Karpas-422 (cell line): Measurements from ENCODE around the gene MICOS13. TPM values are rescaled to one million over a fixed set of nuclear protein-coding genes. Genes with fewer than 3 reads are reported as not detected.

ENCODE experiments used
- DNase-seq: peaks from one replicate; pipeline ENCODE4 v3.0.0-alpha.2; 2015
- H2AFZ ChIP-seq: fragments of 200-600 bp; sonication (generic); 2 replicates; pipeline ENCODE4 v1.6.1; 2014; ENCODE audit warnings: antibody characterized with exemption, low read length, mixed read lengths
- H3K27ac ChIP-seq: fragments of 200-600 bp; sonication (generic); 2 replicates; pipeline ENCODE4 v1.5.1; 2014; ENCODE audit warnings: mild to moderate bottlenecking, low read length, moderate library complexity
- H3K27me3 ChIP-seq: fragments of 200-600 bp; sonication (generic); 2 replicates; pipeline ENCODE4 v1.6.1; 2014; ENCODE audit warnings: low read length, mixed read lengths
- H3K36me3 ChIP-seq: fragments of 200-600 bp; sonication (generic); 2 replicates; pipeline ENCODE4 v1.6.1; 2014; ENCODE audit warnings: low read length, mixed read lengths; ENCODE audit not compliant: insufficient read depth
- H3K4me1 ChIP-seq: fragments of 200-600 bp; sonication (generic); 2 replicates; pipeline ENCODE4 v1.6.1; 2014; ENCODE audit warnings: mild to moderate bottlenecking, low read length, mixed read lengths
- H3K4me2 ChIP-seq: fragments of 200-600 bp; sonication (generic); 2 replicates; pipeline ENCODE4 v1.6.1; 2014; ENCODE audit warnings: low read length, low read depth, mild to moderate bottlenecking; ENCODE audit not compliant: poor library complexity, severe bottlenecking
- H3K4me3 ChIP-seq: fragments of 200-600 bp; sonication (generic); 2 replicates; pipeline ENCODE4 v1.5.1; 2014; ENCODE audit warnings: mild to moderate bottlenecking, antibody characterized with exemption, low read length, mixed read lengths
- H3K79me2 ChIP-seq: fragments of 200-600 bp; sonication (generic); 2 replicates; pipeline ENCODE4 v1.6.1; 2014; ENCODE audit warnings: mild to moderate bottlenecking, low read length, mixed read lengths
- H3K9ac ChIP-seq: fragments of 200-600 bp; sonication (generic); 2 replicates; pipeline ENCODE4 v1.6.0; 2014; ENCODE audit warnings: low read length
- H3K9me2 ChIP-seq: fragments of 200-600 bp; sonication (generic), shearing (Covaris generic); replicated peaks from 2 replicates; pipeline ENCODE4 v1.6.0; 2014; ENCODE audit warnings: mild to moderate bottlenecking, low read length, moderate library complexity; ENCODE audit not compliant: insufficient read depth
- H3K9me3 ChIP-seq: fragments of 300-700, 200-600 bp; sonication (generic); 2 replicates; pipeline ENCODE4 v1.6.1; 2014; ENCODE audit warnings: low read length, mixed read lengths
- H4K20me1 ChIP-seq: fragments of 200-600 bp; sonication (generic); 2 replicates; pipeline ENCODE4 v1.6.1; 2014; ENCODE audit warnings: mild to moderate bottlenecking, antibody characterized with exemption, low read length, low read depth; ENCODE audit not compliant: insufficient read depth
- total RNA-seq: library from RNA; depleted of rRNA; stranded (reverse); fragments of >200 nt; shearing (Covaris generic); gene quantifications from 2 replicates; pipeline ENCODE4 v1.2.3, GENCODE V29; 2014; ENCODE audit warnings: low replicate concordance

MICOS13 gene
- total RNA-seq, 1 experiment from 2014 or later, result 63.4 TPM

- Histone ChIP-seq H4K20me1 (no peaks in the 10 kb centered on the region), H3K9ac (no peak overlapping the region)
Observed at GRCh38 chr19:5678071-5678718, 2.1 kb downstream of the MICOS13 start.

GRCh38 chr19:5677580-5677979, 2.7 kb downstream of the MICOS13 start:
- Histone ChIP-seq H2AFZ (no peak overlapping the region), H3K27ac (no peak overlapping the region), H3K36me3 (0 out of 2 replicates have a peak, but pooled peaks cover 3% of the 10 kb centered on the region), H4K20me1 (no peaks in the 10 kb centered on the region), H3K9me2 (no peaks in the 10 kb centered on the region), H3K4me3 (no peak overlapping the region), H3K4me2 (no peak overlapping the region), H3K4me1 (peaks cover 16% of the 10 kb centered on the region), H3K79me2 (0 out of 2 replicates have a peak, but pooled peaks cover 3% of the 10 kb centered on the region), H3K27me3 (no peaks in the 10 kb centered on the region), H3K9me3 (no peaks in the 10 kb centered on the region), H3K9ac (no peak overlapping the region)
- no peak for DNase-seq

More at GRCh38 chr19:5678071-5678718, 2.1 kb downstream of the MICOS13 start:
- Histone ChIP-seq H3K79me2 (0 out of 2 replicates have a peak, but pooled peaks cover 3% of the 10 kb centered on the region), H3K36me3 (no peaks in the 10 kb centered on the region), H2AFZ (no peak overlapping the region), H3K4me2 (no peak overlapping the region), H3K4me1 (peaks cover 16% of the 10 kb centered on the region), H3K9me3 (no peaks in the 10 kb centered on the region), H3K9me2 (no peaks in the 10 kb centered on the region), H3K4me3 (no peak overlapping the region), H3K27me3 (no peaks in the 10 kb centered on the region), H3K27ac (no peak overlapping the region)
- DNase-seq, result no peak

GRCh38 chr19:5677136-5677535, 3.2 kb downstream of the MICOS13 start:
- Histone ChIP-seq H3K27me3 (no peaks in the 10 kb centered on the region), H3K9me2 (no peaks in the 10 kb centered on the region)

GRCh38 chr19:5676772-5677105, 3.6 kb downstream of the MICOS13 start:
- H4K20me1 ChIP-seq, result no peaks in the 10 kb centered on the region
- no peak overlapping the region for H2AFZ ChIP-seq
- H3K36me3 ChIP-seq, result peaks cover 6% of the 10 kb centered on the region; the same call in 1 of the 2 replicates
- H3K9me2 ChIP-seq, result no peaks in the 10 kb centered on the region
- H3K9me3 ChIP-seq, result no peaks in the 10 kb centered on the region
- no peak overlapping the region for H3K27ac ChIP-seq
- H3K4me2 ChIP-seq, result no peak overlapping the region
- no peak overlapping the region for H3K4me3 ChIP-seq
- H3K27me3 ChIP-seq, result no peaks in the 10 kb centered on the region
- DNase-seq, result no peak
- 0 out of 2 replicates have a peak, but pooled peaks cover 2% of the 10 kb centered on the region for H3K79me2 ChIP-seq
- H3K4me1 ChIP-seq, result peaks cover 16% of the 10 kb centered on the region
- no peak overlapping the region for H3K9ac ChIP-seq

More at GRCh38 chr19:5677136-5677535, 3.2 kb downstream of the MICOS13 start:
- Histone ChIP-seq H2AFZ (no peak overlapping the region), H3K4me2 (no peak overlapping the region), H3K9ac (no peak overlapping the region), H3K27ac (no peak overlapping the region), H4K20me1 (no peaks in the 10 kb centered on the region), H3K4me3 (no peak overlapping the region), H3K4me1 (peaks cover 16% of the 10 kb centered on the region), H3K9me3 (no peaks in the 10 kb centered on the region), H3K79me2 (0 out of 2 replicates have a peak, but pooled peaks cover 3% of the 10 kb centered on the region), H3K36me3 (0 out of 2 replicates have a peak, but pooled peaks cover 3% of the 10 kb centered on the region)
- no peak for DNase-seq

GRCh38 chr19:5676105-5676771, 4.1 kb downstream of the MICOS13 start:
- peaks cover 6% of the 10 kb centered on the region; the same call in 1 of the 2 replicates for H3K36me3 ChIP-seq
- H2AFZ ChIP-seq, result no peak overlapping the region
- H3K9me2 ChIP-seq, result no peaks in the 10 kb centered on the region
- no peaks in the 10 kb centered on the region for H3K79me2 ChIP-seq
- no peak overlapping the region for H3K4me3 ChIP-seq
- no peak for DNase-seq
- H3K27me3 ChIP-seq, result no peaks in the 10 kb centered on the region
- no peak overlapping the region for H3K27ac ChIP-seq
- peaks cover 13% of the 10 kb centered on the region for H3K4me1 ChIP-seq
- H4K20me1 ChIP-seq, result no peaks in the 10 kb centered on the region
- H3K9me3 ChIP-seq, result no peaks in the 10 kb centered on the region
- no peak overlapping the region for H3K4me2 ChIP-seq
- H3K9ac ChIP-seq, result no peak overlapping the region

- Histone ChIP-seq H3K4me3 (no peak overlapping the region), H3K36me3 (peaks cover 7% of the 10 kb centered on the region; the same call in 1 of the 2 replicates), H3K4me2 (no peak overlapping the region), H3K9me3 (no peaks in the 10 kb centered on the region), H3K27me3 (no peaks in the 10 kb centered on the region), H3K9me2 (no peaks in the 10 kb centered on the region), H4K20me1 (no peaks in the 10 kb centered on the region), H3K4me1 (peaks cover 6% of the 10 kb centered on the region), H2AFZ (no peak overlapping the region), H3K27ac (no peak overlapping the region), H3K9ac (no peak overlapping the region), H3K79me2 (no peaks in the 10 kb centered on the region)
- no peak for DNase-seq
Observed at GRCh38 chr19:5674714-5675113, 5.6 kb downstream of the MICOS13 start.

- Histone ChIP-seq H3K4me1 (no peaks in the 10 kb centered on the region), H3K9me3 (no peaks in the 10 kb centered on the region), H3K27ac (no peak overlapping the region), H3K27me3 (no peaks in the 10 kb centered on the region), H4K20me1 (no peaks in the 10 kb centered on the region), H3K9me2 (no peaks in the 10 kb centered on the region), H3K9ac (no peak overlapping the region), H3K4me3 (no peak overlapping the region), H2AFZ (no peak overlapping the region), H3K79me2 (no peaks in the 10 kb centered on the region), H3K36me3 (peaks cover 17% of the 10 kb centered on the region), H3K4me2 (no peak overlapping the region)
- no peak for DNase-seq
Observed at GRCh38 chr19:5673752-5674151, 6.6 kb downstream of the MICOS13 start.

GRCh38 chr19:5672708-5673459, 7.4 kb downstream of the MICOS13 start:
- H3K9me2 ChIP-seq, result no peaks in the 10 kb centered on the region
- H3K27me3 ChIP-seq, result no peaks in the 10 kb centered on the region
- H3K4me3 ChIP-seq, result no peak overlapping the region
- H3K9me3 ChIP-seq, result no peaks in the 10 kb centered on the region
- H3K36me3 ChIP-seq, result peaks cover 18% of the 10 kb centered on the region
- no peak overlapping the region for H3K4me2 ChIP-seq
- no peaks in the 10 kb centered on the region for H3K4me1 ChIP-seq
- no peak overlapping the region for H2AFZ ChIP-seq
- no peak for DNase-seq
- H3K79me2 ChIP-seq, result no peaks in the 10 kb centered on the region
- no peak overlapping the region for H3K27ac ChIP-seq
- no peak overlapping the region for H3K9ac ChIP-seq
- no peaks in the 10 kb centered on the region for H4K20me1 ChIP-seq
